Caco-2 (cell line): ENCODE results near the gene C16orf96. TPM values are rescaled to one million over a fixed set of nuclear protein-coding genes. Genes with fewer than 3 reads are reported as not detected.

Experiments used
- BruUV-seq: library from RNA; stranded (reverse); fragments of 400-500 nt; replicated peaks from 2 replicates; lab custom pipeline; 2021; lab: Mats Ljungman, UMichigan
- CTCF ChIA-PET: fragments of 300-600 bp; sonication (Branson Sonifier 250); formaldehyde crosslinking; loops from one replicate; lab custom pipeline; 2022; ENCODE audit warnings: antibody characterized with exemption; lab: Charles Lee
- POLR2A ChIA-PET: fragments of 300-600 bp; sonication (Branson Sonifier 250); formaldehyde crosslinking; loops from one replicate; lab custom pipeline; 2022; ENCODE audit warnings: antibody characterized with exemption; lab: Charles Lee
- DNase-seq, 2 experiments: peaks; one replicate each; pipeline versions ENCODE4 v3.0.0 to v3.0.0-alpha.2; 2020 to 2022
- H3K27me3 ChIP-seq: replicated peaks from 2 replicates; pipeline ENCODE4 v1.6.0; 2011; ENCODE audit warnings: low read length; ENCODE audit not compliant: control insufficient read depth, insufficient read depth
- H3K36me3 ChIP-seq: 2 replicates; pipeline ENCODE4 v1.5.1; 2011; ENCODE audit warnings: low read length; ENCODE audit not compliant: control insufficient read depth, insufficient read depth
- H3K4me1 ChIP-seq: fragments of 250-450 bp; sonication (Bioruptor Pico); 2 replicates; pipeline ENCODE4 v1.5.1; 2020; ENCODE audit warnings: mild to moderate bottlenecking
- H3K4me3 ChIP-seq: 2 replicates; pipeline ENCODE4 v1.5.1; 2011; ENCODE audit warnings: low read depth, mild to moderate bottlenecking, control low read depth, low read length
- H3K9me3 ChIP-seq: fragments of 250-450 bp; sonication (Bioruptor Pico); 2 replicates; pipeline ENCODE4 v1.5.1; 2020; ENCODE audit warnings: mild to moderate bottlenecking, moderate library complexity
- H3K27ac Mint-ChIP-seq: one replicate; pipeline ENCODE4 v1.8.0; 2022; ENCODE audit warnings: mixed read lengths; ENCODE audit not compliant: unreplicated experiment
- H3K27me3 Mint-ChIP-seq: one replicate; pipeline ENCODE4 v1.8.0; 2022; ENCODE audit warnings: mixed read lengths; ENCODE audit not compliant: insufficient read depth, unreplicated experiment
- H3K36me3 Mint-ChIP-seq: one replicate; pipeline ENCODE4 v1.8.0; 2022; ENCODE audit warnings: mild to moderate bottlenecking, mixed read lengths; ENCODE audit not compliant: insufficient read depth, unreplicated experiment
- H3K4me1 Mint-ChIP-seq: one replicate; pipeline ENCODE4 v1.8.0; 2022; ENCODE audit warnings: low read depth, mixed read lengths; ENCODE audit not compliant: unreplicated experiment
- H3K4me3 Mint-ChIP-seq: one replicate; pipeline ENCODE4 v1.8.0; 2022; ENCODE audit warnings: mild to moderate bottlenecking, moderate library complexity, mixed read lengths; ENCODE audit not compliant: unreplicated experiment
- H3K9me3 Mint-ChIP-seq: one replicate; pipeline ENCODE4 v1.8.0; 2022; ENCODE audit warnings: mixed read lengths; ENCODE audit not compliant: unreplicated experiment
- intact Hi-C: fragments of 100-400 bp; cut with micrococcal nuclease; formaldehyde crosslinking; loops from one replicate; pipeline ENCODE4 v1.10.0; 2022; ENCODE audit not compliant: unreplicated experiment
- total RNA-seq: library from RNA; stranded (reverse); gene quantifications from 2 replicates; pipeline ENCODE4 v1.2.3, GENCODE V29; 2022
- TF ChIP-seq, protein P1 (sequence below), 2 experiments: fragments of 200-600 bp in 1 of 2; IDR thresholded peaks; 1 replicate in 1 of 2; 2 replicates in 1 of 2; pipeline versions ENCODE4 v1.5.1 to v1.8.0; 2011 to 2022; ENCODE audit warnings: antibody characterized with exemption in 1 of 2, control low read depth in 1 of 2, inconsistent platforms in 1 of 2, low read depth in 1 of 2, low read length in 1 of 2, mild to moderate bottlenecking in 1 of 2, moderate library complexity in 1 of 2; ENCODE audit not compliant: insufficient read depth in 1 of 2, severe bottlenecking in 1 of 2, unreplicated experiment in 1 of 2

The C16orf96 gene
- total RNA-seq, 1 experiment from 2014 or later, result 0.11 TPM

DNA sequence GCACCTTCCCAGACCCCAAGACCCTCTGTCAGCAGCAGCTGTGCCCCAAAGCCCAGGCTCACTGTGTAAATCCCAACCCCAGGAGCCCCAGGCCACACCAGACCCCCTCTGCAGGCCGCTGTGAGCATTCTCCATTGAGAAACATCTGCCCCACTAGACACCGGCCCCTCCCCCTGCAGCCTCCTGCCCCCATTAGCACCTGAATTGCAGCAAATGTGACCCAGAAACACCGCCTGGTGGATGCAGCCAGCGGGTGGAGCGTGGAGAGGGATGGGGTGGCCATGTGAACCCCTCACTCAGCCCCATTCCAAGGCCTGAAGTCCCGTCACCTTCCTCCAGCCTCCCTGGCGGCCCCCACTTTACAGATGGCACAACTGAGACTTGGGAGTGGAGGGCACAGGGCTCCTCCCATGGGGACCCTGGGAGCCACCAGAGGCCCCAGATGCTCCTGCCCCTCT lies 56.4 kb downstream of the C16orf96 start:
- H3K27ac Mint-ChIP-seq, result peak overlapping the region; percentile 86
- intact Hi-C loops, result loop anchor here (5.0 kb wide), 1 partner anchor 185 kb away; the partner anchor contains the start of gene DNAJA3
- POLR2A ChIA-PET, result interaction anchor here (0.9 kb wide), 1 partner anchor 12 kb away, joined by 3 read pairs; the partner anchor contains the start of gene MGRN1
- TF ChIP-seq, protein P1, sequence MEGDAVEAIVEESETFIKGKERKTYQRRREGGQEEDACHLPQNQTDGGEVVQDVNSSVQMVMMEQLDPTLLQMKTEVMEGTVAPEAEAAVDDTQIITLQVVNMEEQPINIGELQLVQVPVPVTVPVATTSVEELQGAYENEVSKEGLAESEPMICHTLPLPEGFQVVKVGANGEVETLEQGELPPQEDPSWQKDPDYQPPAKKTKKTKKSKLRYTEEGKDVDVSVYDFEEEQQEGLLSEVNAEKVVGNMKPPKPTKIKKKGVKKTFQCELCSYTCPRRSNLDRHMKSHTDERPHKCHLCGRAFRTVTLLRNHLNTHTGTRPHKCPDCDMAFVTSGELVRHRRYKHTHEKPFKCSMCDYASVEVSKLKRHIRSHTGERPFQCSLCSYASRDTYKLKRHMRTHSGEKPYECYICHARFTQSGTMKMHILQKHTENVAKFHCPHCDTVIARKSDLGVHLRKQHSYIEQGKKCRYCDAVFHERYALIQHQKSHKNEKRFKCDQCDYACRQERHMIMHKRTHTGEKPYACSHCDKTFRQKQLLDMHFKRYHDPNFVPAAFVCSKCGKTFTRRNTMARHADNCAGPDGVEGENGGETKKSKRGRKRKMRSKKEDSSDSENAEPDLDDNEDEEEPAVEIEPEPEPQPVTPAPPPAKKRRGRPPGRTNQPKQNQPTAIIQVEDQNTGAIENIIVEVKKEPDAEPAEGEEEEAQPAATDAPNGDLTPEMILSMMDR (IDR thresholded peaks at IDR 0.05; ENCODE audit: insufficient read depth in 1 of 2, low read depth in 1 of 2, low read length in 1 of 2, severe bottlenecking in 1 of 2, unreplicated experiment in 1 of 2), result no peak
- no peaks in the 10 kb centered on the region for H3K27me3 ChIP-seq
- peaks cover 24% of the 10 kb centered on the region for H3K36me3 Mint-ChIP-seq
- peaks cover 33% of the 10 kb centered on the region for H3K4me1 ChIP-seq
- CTCF ChIA-PET, result interaction anchor here (0.7 kb wide), 1 partner anchor 412 kb away, joined by 7 read pairs; no protein-coding TSS in a partner anchor
- H3K4me1 Mint-ChIP-seq, result peaks cover 7% of the 10 kb centered on the region
- no peaks in the 10 kb centered on the region; the same call in 1 of the 2 replicates for H3K36me3 ChIP-seq
- H3K9me3 Mint-ChIP-seq, result no peaks in the 10 kb centered on the region
- H3K4me3 ChIP-seq, result no peak overlapping the region; the same call in none of the 2 replicates
- peak overlapping the region; percentile 71 for H3K4me3 Mint-ChIP-seq
- H3K27me3 Mint-ChIP-seq, result no peaks in the 10 kb centered on the region
- DNase-seq, result no peak
- BruUV-seq, result no TSS peak
- H3K9me3 ChIP-seq, result no peaks in the 10 kb centered on the region

DNA sequence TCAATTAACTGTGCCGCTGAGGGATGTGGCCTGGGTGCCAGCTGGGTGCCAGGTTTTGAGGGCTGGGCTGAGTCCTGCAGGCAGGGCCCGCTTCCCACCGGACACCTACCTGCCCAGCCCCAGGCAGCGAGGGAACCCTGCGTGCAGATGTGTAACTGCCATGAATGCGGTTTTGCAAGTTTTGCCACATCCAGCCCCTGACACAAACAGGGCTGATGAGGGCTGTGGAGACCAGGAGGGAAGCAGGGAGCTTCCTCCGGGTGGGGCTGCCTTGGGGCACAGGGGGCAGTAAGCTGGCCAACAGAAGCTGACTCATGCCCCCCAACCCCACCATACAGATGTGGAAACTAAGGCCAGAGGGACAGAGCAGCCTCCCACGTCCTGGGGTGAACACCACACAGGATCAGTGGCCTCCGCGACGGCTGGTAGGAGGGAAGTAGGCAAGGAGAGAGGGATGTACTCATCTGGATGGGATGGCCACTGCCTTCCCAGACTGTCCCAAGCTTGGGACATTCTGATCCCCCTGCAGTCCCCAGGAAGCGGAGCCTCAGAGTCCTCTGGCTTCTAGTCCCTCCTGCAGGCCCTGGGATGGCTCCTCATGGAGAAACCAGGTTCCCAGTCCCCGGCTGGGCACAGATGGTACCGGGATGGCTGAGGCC lies 57.0 kb downstream of the C16orf96 start:
- H3K4me1 Mint-ChIP-seq, result peaks cover 7% of the 10 kb centered on the region
- TSS peak; percentile 20 for BruUV-seq
- H3K4me3 ChIP-seq, result peak overlapping the region; percentile 95
- ChIA-PET CTCF (interaction anchor here (0.8 kb wide), 1 partner anchor 11 kb away, joined by 3 read pairs; the partner anchor contains the start of gene MGRN1), POLR2A (interaction anchor here (0.9 kb wide), 1 partner anchor 11 kb away, joined by 3 read pairs; the partner anchor contains the start of gene MGRN1)
- peaks cover 24% of the 10 kb centered on the region for H3K36me3 Mint-ChIP-seq
- H3K27me3 Mint-ChIP-seq, result no peaks in the 10 kb centered on the region
- intact Hi-C loops, result loop anchor here (5.0 kb wide), 1 partner anchor 186 kb away; the partner anchor contains the start of gene DNAJA3
- H3K4me1 ChIP-seq, result peaks cover 35% of the 10 kb centered on the region
- no peaks in the 10 kb centered on the region for H3K9me3 Mint-ChIP-seq
- no peaks in the 10 kb centered on the region for H3K27me3 ChIP-seq
- DNase-seq, result peak; percentile 65 to 67
- peak overlapping the region; percentile 86 for H3K27ac Mint-ChIP-seq
- H3K9me3 ChIP-seq, result no peaks in the 10 kb centered on the region
- H3K4me3 Mint-ChIP-seq, result peak overlapping the region; percentile 71
- TF ChIP-seq, protein P1 (IDR thresholded peaks at IDR 0.05; ENCODE audit: insufficient read depth in 1 of 2, low read depth in 1 of 2, low read length in 1 of 2, severe bottlenecking in 1 of 2, unreplicated experiment in 1 of 2), result no peak
- H3K36me3 ChIP-seq, result no peaks in the 10 kb centered on the region; the same call in 1 of the 2 replicates
